GM12875 (cell line): ENCODE data around the gene P3H1.

ENCODE experiments used
- H3K4me3 ChIP-seq: one replicate; pipeline ENCODE4 v1.5.1; 2011; ENCODE audit warnings: low read depth, low read length, control low read depth
- TF ChIP-seq, protein P1 (sequence below): IDR thresholded peaks from 2 replicates; pipeline ENCODE4 v1.5.1; 2011; ENCODE audit warnings: low read depth, mild to moderate bottlenecking, control low read depth, inconsistent platforms, low read length, moderate library complexity, borderline replicate concordance; ENCODE audit not compliant: insufficient read depth

Gene P3H1

DNA sequence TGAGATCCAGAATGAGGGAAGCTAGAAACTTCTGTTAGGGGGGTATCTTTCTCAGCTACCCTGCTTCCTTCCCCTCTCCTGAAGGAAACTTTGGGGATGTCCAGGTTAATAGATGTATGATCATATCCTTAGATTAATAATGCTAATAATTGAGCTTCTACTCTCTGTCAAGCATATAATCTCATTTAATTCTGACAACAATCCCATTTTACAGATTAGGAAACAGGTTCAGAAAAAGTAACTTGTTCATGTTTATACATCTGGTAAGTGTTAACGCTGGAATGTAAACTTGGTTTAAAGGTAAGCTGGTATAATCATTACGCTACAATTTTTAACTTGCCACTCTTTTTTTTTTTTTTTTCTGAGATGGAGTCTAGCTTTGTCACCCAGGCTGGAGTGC is 16.3 kb upstream of the P3H1 start:
- TF ChIP-seq, protein P1, sequence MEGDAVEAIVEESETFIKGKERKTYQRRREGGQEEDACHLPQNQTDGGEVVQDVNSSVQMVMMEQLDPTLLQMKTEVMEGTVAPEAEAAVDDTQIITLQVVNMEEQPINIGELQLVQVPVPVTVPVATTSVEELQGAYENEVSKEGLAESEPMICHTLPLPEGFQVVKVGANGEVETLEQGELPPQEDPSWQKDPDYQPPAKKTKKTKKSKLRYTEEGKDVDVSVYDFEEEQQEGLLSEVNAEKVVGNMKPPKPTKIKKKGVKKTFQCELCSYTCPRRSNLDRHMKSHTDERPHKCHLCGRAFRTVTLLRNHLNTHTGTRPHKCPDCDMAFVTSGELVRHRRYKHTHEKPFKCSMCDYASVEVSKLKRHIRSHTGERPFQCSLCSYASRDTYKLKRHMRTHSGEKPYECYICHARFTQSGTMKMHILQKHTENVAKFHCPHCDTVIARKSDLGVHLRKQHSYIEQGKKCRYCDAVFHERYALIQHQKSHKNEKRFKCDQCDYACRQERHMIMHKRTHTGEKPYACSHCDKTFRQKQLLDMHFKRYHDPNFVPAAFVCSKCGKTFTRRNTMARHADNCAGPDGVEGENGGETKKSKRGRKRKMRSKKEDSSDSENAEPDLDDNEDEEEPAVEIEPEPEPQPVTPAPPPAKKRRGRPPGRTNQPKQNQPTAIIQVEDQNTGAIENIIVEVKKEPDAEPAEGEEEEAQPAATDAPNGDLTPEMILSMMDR, result no peak

GRCh38 chr1:42780176-42780575 is 13.3 kb upstream of the P3H1 start:
- TF ChIP-seq, protein P1, result no peak
- H3K4me3 ChIP-seq, result no peak overlapping the region

More for the DNA sequence above, 16.3 kb upstream of the P3H1 start:
- no peak overlapping the region for H3K4me3 ChIP-seq

DNA sequence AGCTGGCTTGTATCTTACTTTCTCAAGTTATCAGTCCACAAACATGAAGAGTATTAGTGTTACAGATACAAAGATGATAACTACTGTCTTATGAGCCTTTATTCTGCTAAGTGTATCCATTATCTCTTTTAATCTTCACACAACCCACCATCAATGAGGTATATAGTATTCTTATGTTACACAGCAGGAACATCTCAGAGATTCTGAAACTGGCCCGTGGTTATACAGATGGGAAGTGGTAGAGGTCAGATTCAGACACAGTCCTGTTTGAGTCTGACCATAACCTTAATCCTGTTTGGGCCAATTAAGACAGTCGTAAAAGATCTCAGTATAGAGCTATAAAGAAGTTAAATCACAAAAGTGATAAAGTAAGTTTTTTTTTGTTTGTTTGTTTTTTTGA is 12.9 kb upstream of the P3H1 start:
- no peak overlapping the region for H3K4me3 ChIP-seq
- TF ChIP-seq, protein P1, result no peak

DNA sequence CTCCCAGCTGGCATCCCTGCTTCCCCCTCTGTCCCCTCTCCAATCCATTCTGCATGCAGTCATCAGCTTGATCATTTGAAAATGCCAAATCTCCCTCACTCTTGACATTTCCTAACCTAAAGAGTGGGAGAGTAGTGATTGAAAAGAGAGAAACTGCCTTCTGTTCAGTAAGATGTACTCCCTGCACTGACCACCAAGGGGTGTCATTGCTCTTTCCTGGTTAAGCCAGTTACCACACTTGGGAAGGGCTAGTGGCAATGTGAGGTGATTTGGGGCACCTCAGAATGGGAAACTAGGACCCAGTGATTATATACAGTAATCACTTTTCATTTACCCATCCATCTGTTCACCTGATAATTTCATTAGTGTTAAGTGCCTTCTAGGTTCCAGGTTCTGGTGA is 11.0 kb upstream of the P3H1 start:
- no peak overlapping the region for H3K4me3 ChIP-seq
- TF ChIP-seq, protein P1, result peak; percentile 63; the same call in 1 of the 2 replicates

GRCh38 chr1:42776502-42776901 is 9.7 kb upstream of the P3H1 start:
- TF ChIP-seq, protein P1, result no peak
- H3K4me3 ChIP-seq, result no peak overlapping the region

DNA sequence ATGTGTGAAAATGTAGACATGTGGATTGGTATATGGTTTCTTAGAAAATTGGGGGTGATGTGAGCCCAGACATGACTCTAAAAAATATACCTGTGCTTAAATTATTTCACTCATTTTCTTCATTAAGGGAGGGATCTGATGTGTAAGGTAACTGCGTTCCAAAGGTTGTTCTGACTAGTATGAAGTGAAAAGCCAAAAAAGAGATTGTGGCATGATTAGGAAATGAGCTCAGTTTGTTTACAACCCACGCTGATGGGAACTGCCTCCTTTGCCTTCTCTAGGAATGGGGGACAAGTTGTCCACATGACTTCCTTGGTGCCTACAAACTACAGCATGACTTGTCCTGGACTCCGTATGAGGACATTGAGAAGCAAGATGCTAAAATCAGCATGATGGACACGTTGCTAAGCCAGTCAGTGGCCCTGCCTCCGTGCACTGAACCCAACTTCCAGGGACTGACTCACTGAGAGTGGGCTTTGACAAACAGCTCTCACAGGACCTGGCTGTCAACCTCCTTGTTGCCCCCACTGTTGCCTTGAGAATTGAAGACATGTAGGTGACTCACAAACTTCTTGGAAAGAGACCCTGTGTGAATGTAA is 8.2 kb upstream of the P3H1 start:
- TF ChIP-seq, protein P1, result no peak
- H3K4me3 ChIP-seq, result no peak overlapping the region

- H3K4me3 ChIP-seq, result no peak overlapping the region
Measured at GRCh38 chr1:42773420-42773819, 6.6 kb upstream of the P3H1 start.

More at GRCh38 chr1:42773420-42773819, 6.6 kb upstream of the P3H1 start:
- TF ChIP-seq, protein P1, result no peak
